Measurements from ENCODE around the gene RPS6KB2.

GRCh38 chr11:67445515-67445914, 17.2 kb downstream of the RPS6KB2 start:
- no peak for TF ChIP-seq CTCF (IDR thresholded peaks at IDR 0.05)
- no peak for TF ChIP-seq EP300 (IDR thresholded peaks at IDR 0.05)
- no peak for TF ChIP-seq POLR2A (IDR thresholded peaks at IDR 0.05)

Measured in suprapubic skin (tissue), 3 donors.